UCSD-AML1 (cell line): ENCODE data around the gene NMNAT1.
"Not testable (repeated sequence)": the region's sequence is repeated elsewhere in the genome, so short reads cannot be mapped to it uniquely, and the experiment has no call there.

ENCODE experiments used
- DNase-seq: peaks from one replicate; lab custom pipeline; 2025; ENCODE audit not compliant: unreplicated experiment; lab: John Stamatoyannopoulos, UW

NMNAT1 gene

DNA sequence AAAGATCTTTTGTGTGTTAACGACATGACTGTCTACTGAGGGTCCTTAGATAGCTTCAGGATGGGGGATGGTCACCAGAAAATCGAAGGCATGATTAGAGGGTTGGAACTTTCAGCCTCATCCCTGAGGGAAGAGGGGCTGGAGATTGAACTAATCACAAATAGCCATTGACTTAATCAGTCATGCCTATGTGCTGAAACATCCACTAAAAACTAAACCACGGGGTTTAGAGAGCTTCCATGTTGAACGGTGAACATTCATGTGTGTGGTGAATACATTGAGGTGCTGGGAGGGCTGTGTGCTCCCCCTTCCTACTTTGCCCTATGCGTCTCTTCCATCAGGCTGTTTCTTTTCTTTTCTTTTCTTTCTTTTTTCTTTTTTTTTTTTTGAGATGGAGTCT lies 70.7 kb downstream of the NMNAT1 start:
- DNase-seq = no peak

DNA sequence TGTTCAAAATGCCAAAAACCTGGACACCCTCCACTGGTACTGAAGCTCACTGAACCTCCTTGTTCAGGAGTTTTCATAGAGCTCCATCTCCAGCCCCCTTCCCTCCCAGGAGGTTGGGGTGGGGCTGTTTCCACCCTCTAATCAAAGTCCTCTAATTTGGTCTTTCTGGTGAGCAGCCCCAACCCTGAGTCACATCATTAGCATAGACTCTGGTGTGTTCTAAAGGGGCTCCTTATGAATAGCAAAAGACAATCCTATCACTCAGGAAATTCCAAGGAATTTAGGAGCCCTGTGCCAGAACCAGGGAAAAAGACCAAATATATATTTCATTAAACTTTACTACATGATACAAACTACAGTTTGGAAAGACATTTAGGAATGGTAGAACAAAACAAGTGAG lies 76.3 kb downstream of the NMNAT1 start:
- DNase-seq = no peak

DNA sequence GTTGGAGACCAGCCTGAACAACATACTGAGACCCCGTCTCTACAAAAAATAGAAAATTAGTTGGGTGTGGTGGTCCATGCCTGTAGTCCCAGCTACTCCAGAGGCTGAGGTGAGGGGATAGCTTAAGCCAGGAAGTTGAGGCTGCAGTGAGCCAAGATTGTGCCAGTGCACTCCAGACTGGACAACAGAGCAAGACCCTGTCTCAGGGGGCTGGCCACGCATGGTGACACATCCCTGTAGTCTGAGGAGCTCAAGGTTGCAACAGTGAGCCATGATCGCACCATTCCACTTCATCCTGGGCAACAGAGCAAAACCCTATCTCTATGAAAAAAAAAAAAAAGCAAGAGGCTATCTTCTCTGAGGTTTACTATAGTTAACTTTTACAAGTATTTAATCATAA lies 76.8 kb downstream of the NMNAT1 start:
- DNase-seq = no peak

DNA sequence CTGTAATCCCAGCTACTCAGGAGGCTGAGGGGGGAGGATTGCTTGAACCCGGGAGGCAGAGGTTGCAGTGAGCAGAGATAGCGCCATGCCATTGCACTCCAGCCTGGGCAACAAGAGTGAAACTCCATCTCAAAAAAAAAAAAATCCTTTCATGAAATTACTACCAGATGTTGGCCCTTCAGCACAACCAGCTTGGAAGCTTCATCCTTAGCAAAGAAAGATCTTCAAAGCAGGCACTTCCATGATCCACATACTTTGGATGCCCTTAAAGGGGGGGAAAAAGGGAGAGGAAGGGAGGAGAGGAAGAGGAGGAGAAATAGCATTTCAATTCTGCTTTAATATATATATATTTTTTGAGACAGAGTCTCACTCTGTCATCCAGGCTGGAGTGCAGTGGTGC lies 77.4 kb downstream of the NMNAT1 start:
- not testable (repeated sequence) for DNase-seq

DNA sequence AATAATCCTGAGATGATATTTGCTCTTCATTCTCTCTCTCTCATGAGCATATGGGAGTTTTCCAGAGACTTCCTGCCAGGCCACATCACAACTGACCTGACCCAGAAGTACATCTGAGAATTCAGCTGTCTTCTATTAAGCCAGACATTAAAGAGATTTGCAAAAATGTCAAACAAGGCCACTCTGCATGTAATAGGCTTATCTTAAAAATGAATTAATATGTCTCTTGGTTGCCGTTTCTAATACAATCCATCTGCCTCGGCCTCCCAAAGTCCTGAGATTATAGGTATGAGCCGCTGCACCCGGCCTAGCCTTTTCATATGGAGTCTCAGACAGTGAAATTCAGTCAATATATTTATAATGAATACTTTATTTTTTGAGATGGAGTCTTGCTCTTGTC lies 78.7 kb downstream of the NMNAT1 start:
- not testable (repeated sequence) for DNase-seq

DNA sequence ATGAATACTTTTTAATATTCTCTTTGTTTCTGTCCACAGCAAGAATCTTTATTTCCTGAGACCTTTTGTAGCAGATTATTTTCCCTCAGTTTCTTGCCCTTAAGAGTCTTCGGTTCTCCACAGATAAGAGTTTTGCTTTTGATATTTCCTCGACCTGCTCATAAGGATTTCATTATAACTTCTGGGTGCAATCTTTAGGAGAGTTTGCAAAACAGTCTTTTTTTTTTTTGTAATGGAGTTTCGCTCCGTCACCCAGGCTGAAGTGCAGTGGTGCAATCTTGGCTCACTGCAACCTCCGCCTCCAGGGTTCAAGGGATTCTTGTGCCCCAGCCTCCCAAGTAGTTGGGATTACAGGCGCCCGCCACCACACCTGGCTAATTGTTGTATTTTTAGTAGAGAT lies 79.4 kb downstream of the NMNAT1 start:
- no peak for DNase-seq

DNA sequence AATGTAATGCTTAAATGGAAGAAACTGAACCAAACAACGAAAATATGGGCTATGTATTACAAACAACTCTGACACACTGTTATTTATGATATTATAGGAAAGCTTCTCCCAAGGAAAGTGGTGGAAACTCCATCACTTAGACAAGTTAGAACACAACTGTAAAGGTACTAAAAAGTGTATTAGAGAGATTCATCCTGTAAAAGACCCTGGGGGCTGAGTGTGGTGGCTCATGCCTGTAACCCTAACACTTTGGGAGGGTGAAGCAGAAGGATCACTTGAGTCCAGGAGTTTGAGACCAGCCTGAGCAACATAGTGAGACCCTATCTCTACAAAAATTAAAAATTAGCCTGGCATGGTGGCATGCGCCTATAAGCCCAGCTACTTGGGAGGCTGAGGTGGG lies 82.1 kb downstream of the NMNAT1 start:
- no peak for DNase-seq

DNA sequence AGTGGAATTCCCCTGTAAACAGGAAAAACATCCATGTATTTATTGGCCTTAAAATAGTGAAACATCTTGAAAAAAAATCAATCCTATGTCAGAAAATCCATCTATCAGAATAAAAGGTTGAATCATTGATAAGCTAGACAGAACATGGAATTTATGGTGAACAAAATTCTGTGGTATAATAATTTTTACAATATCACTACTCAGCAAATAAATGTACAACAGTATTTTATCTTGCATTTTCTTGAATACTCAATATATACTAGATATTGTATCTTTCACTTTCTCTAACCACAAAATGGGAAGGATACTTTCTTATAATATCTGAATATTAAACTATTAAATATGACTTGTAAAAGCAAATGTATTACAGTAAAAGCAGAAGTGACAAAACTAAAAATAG lies 83.8 kb downstream of the NMNAT1 start:
- no peak for DNase-seq

DNA sequence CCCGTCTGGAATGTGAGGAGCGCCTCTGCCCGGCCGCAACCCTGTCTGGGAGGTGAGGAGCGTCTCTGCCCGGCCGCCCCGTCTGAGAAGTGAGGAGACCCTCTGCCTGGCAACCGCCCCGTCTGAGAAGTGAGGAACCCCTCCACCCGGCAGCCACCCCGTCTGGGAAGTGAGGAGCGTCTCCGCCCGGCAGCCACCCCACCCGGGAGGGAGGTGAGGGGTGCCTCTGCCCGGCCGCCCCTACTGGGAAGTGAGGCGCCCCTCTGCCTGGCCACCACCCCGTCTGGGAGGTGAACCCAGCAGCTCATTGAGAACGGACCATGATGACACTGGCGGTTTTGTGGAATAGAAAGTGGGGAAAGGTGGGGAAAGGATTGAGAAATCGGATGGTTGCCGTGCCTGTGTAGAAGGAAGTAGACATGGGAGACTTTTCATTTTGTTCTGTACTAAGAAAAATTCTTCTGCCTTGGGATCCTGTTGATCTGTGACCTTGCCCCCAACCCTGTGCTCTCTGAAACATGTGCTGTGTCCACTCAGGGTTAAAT lies 85.8 kb downstream of the NMNAT1 start:
- not testable (repeated sequence) for DNase-seq

DNA sequence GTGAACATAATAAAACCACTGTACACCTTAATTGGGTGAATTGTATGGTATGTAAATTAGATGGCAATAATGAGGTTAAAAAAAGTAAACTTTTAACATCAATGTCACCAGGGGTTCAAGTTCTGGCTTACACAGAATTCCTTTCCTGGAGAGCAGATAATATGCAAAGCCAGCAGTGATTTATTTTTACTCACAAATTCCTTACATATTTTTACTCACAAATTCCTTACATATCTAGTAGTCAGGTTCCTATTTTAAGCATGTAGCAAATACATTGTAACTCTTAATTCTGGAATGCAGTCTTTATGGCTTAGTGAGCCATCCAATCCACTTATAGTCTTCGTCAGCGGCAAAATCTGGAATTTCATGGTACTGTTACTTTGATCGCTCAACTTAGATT lies 88.2 kb downstream of the NMNAT1 start:
- no peak for DNase-seq

DNA sequence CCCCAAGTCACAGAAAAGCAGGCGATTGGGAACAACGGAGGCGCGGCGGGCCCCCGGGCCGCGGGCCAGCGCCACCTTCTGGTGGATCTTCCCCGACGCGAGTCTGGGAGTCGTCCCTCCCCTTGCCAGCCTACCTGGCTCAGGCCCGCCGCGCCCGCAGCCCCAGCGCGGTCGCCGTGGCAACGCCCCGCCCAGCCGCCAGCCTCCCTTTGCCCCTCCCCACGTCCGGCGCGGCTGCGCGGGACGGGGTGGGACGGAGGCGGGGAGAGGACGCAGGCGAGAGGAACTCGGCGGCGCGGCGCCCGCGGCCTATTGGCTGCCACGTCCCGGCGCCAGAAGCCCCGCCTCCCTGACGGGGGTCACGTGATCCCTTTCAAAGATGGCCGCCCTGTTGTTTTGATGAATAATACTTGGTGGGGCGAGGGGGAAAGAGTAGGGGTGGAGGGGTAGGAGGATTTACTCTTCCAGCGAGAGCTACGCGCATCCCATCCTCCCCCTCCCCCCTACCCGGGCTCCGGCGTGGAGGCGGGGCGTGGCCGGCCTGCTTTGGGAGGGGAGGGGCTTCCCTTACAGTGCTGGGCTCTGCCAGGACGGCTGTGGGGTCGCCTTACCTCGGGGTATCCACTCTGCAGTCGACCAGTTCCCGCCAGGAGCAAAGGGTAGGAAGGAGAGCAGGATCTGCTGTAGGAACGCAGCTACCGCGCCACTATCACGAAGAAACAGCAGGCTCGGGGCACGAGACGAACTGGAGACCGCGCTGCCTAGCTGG lies 89.5 kb downstream of the NMNAT1 start, which contains the start of gene UBE4B:
TSS of gene UBE4B (plus strand) at position 369 of the 769 bp plus-strand sequence. CDS start 713 bp downstream, outside the sequence.
- DNase-seq = peak; percentile 99

DNA sequence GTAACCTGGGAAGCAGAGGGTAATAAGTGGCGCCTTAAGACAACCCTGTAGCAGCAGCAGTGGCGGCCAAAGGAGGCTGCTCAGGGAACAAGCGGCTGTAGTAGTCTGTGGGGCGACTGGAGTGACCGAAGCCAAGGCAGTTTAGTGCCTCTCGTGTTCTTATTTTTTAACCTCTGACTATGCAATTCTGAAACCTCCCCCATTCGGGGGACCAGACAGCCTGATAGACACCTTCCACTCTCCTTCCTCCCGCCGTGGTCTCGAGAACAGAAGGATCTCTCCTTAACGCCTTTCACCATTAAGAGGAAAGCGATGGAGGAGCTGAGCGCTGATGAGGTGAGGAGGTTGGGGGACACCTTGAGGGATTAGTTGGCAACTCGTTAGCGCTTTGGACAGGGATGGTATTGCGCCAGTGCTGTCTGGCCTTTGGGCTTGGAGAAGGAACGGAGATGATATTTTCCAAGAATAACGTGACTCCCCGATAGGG lies 90.1 kb downstream of the NMNAT1 start:
- no peak for DNase-seq
